Measurements from ENCODE around the gene LHB. TPM values are rescaled to one million over a fixed set of nuclear protein-coding genes. Genes with fewer than 3 reads are reported as not detected.

The LHB gene
- polyA plus RNA-seq, 1 donor (not counting 4 experiments of a cell fraction or from before 2014, with no cell fraction given), result not detected

- H3K27me3 ChIP-seq (ENCODE audit: control insufficient read depth, extremely low read depth, insufficient read depth, low read length), result no peaks in the 10 kb centered on the region
- peak within 1 kb of the TSS; percentile 95 for H3K9ac ChIP-seq (ENCODE audit: control insufficient read depth, extremely low read depth, insufficient read depth, low read length)
- no peaks in the 10 kb centered on the region for H4K20me1 ChIP-seq (ENCODE audit: control insufficient read depth, extremely low read depth, insufficient read depth, low read length)
- peak within 1 kb of the TSS; percentile 88 for H3K4me2 ChIP-seq (ENCODE audit: control insufficient read depth, extremely low read depth, insufficient read depth, low read depth, low read length)
- peaks cover 15% of the 10 kb centered on the region for H3K4me1 ChIP-seq (ENCODE audit: control insufficient read depth, extremely low read depth, insufficient read depth, low read length)
- peak within 1 kb of the TSS; percentile 80 for H2AFZ ChIP-seq (ENCODE audit: control insufficient read depth, low read length)
- peak within 1 kb of the TSS; percentile 92 for H3K27ac ChIP-seq (ENCODE audit: control insufficient read depth, insufficient read depth, low read length)
- dilution Hi-C loops (cut with MboI; ENCODE audit: extremely low pct_ligation_motif_present, low sequenced_read_pairs), result no loop called here
- peaks cover 75% of the 10 kb centered on the region for H3K79me2 ChIP-seq (ENCODE audit: control insufficient read depth, insufficient read depth, low read length)
- H3K9me3 ChIP-seq (ENCODE audit: control insufficient read depth, low read depth, low read length), result no peaks in the 10 kb centered on the region
- peaks cover 3% of the 10 kb centered on the region for H3K9me1 ChIP-seq (ENCODE audit: control insufficient read depth, extremely low read depth, insufficient read depth, low read length)
- peak; percentile 95 for FAIRE-seq
- peaks cover 18 to 22% of the 10 kb centered on the region in 2 experiments for H3K36me3 ChIP-seq (ENCODE audit: control insufficient read depth in 2 of 2, extremely low read depth in 1 of 2, insufficient read depth in 2 of 2, low read length in 2 of 2)
- DNase-seq (ENCODE audit: low read depth, low spot score), result peak; percentile 96
- H3K4me3 ChIP-seq (ENCODE audit: control insufficient read depth in 2 of 3, extremely low read depth in 1 of 3, insufficient read depth in 2 of 3, low read depth in 1 of 3, low read length in 3 of 3), result peak within 1 kb of the TSS; percentile 76 to 98 (median 95)
- TF ChIP-seq CTCF (optimal IDR thresholded peaks at IDR 0.05 in 1 of 3, IDR thresholded peaks at IDR 0.05 in 1 of 3, conservative IDR thresholded peaks at IDR 0.05 in 1 of 3; ENCODE audit: extremely low read depth in 1 of 3, insufficient read depth in 2 of 3, low read length in 3 of 3) (peak; percentile 80 to 99 (median 82)), EZH2 (IDR thresholded peaks at IDR 0.05; ENCODE audit: low read length) (no peak)
These were observed 23.5 kb downstream of the LHB start, which contains the start of the genes GYS1 and RUVBL2 for GRCh38 chr19:48993175-48994034. GYS1 (minus strand) TSS chr19:48993309; CDS start chr19:48993112, 197 bp downstream. RUVBL2 (plus strand) TSS chr19:48993887; CDS start chr19:48993912, 25 bp downstream.

- H3K4me2 ChIP-seq (ENCODE audit: control insufficient read depth, extremely low read depth, insufficient read depth, low read depth, low read length), result peak overlapping the region; percentile 88
- peaks cover 15% of the 10 kb centered on the region for H3K4me1 ChIP-seq (ENCODE audit: control insufficient read depth, extremely low read depth, insufficient read depth, low read length)
- H2AFZ ChIP-seq (ENCODE audit: control insufficient read depth, low read length), result peak overlapping the region; percentile 53
- H3K9me3 ChIP-seq (ENCODE audit: control insufficient read depth, low read depth, low read length), result no peaks in the 10 kb centered on the region
- peaks cover 3% of the 10 kb centered on the region for H3K9me1 ChIP-seq (ENCODE audit: control insufficient read depth, extremely low read depth, insufficient read depth, low read length)
- H3K27ac ChIP-seq (ENCODE audit: control insufficient read depth, insufficient read depth, low read length), result peak overlapping the region; percentile 92
- no peak for FAIRE-seq
- H4K20me1 ChIP-seq (ENCODE audit: control insufficient read depth, extremely low read depth, insufficient read depth, low read length), result no peaks in the 10 kb centered on the region
- H3K27me3 ChIP-seq (ENCODE audit: control insufficient read depth, extremely low read depth, insufficient read depth, low read length), result no peaks in the 10 kb centered on the region
- peaks cover 72% of the 10 kb centered on the region for H3K79me2 ChIP-seq (ENCODE audit: control insufficient read depth, insufficient read depth, low read length)
- H3K4me3 ChIP-seq (ENCODE audit: control insufficient read depth in 2 of 3, extremely low read depth in 1 of 3, insufficient read depth in 2 of 3, low read depth in 1 of 3, low read length in 3 of 3), result peak overlapping the region; percentile 76 to 98 (median 95)
- no peak for DNase-seq (ENCODE audit: low read depth, low spot score)
- peaks cover 23 to 24% of the 10 kb centered on the region in 2 experiments for H3K36me3 ChIP-seq (ENCODE audit: control insufficient read depth in 2 of 2, extremely low read depth in 1 of 2, insufficient read depth in 2 of 2, low read length in 2 of 2)
- dilution Hi-C loops (cut with MboI; ENCODE audit: extremely low pct_ligation_motif_present, low sequenced_read_pairs), result no loop called here
- TF ChIP-seq EZH2 (IDR thresholded peaks at IDR 0.05; ENCODE audit: low read length), result no peak
- TF ChIP-seq CTCF (optimal IDR thresholded peaks at IDR 0.05 in 1 of 3, IDR thresholded peaks at IDR 0.05 in 1 of 3, conservative IDR thresholded peaks at IDR 0.05 in 1 of 3; ENCODE audit: extremely low read depth in 1 of 3, insufficient read depth in 2 of 3, low read length in 3 of 3), result no peak
- H3K9ac ChIP-seq (ENCODE audit: control insufficient read depth, extremely low read depth, insufficient read depth, low read length), result peak overlapping the region; percentile 95
These were observed 24.2 kb downstream of the LHB start for GRCh38 chr19:48992581-48993174.

Data from keratinocyte (primary cell).